NT2/D1 (cell line): ENCODE data around the gene TRIM22.

Source experiments
- DNase-seq: peaks from one replicate; pipeline ENCODE4 v3.0.0-alpha.2; 2011; ENCODE audit warnings: low read depth, low spot score
- H3K27me3 ChIP-seq: 2 replicates; pipeline ENCODE4 v1.6.0; 2011; ENCODE audit warnings: mild to moderate bottlenecking; ENCODE audit not compliant: insufficient read length, insufficient read depth
- H3K36me3 ChIP-seq: 2 replicates; pipeline ENCODE4 v1.6.1; 2011; ENCODE audit warnings: mild to moderate bottlenecking, low read length, mixed read lengths; ENCODE audit not compliant: insufficient read depth, insufficient read length
- H3K4me1 ChIP-seq: 2 replicates; pipeline ENCODE4 v1.5.1; 2011; ENCODE audit not compliant: insufficient read depth, insufficient read length
- H3K4me3 ChIP-seq: 2 replicates; pipeline ENCODE4 v1.5.1; 2011; ENCODE audit warnings: low read depth; ENCODE audit not compliant: insufficient read length
- H3K9ac ChIP-seq: 2 replicates; pipeline ENCODE4 v1.6.0; 2011; ENCODE audit warnings: low read depth; ENCODE audit not compliant: insufficient read length
- H3K9me3 ChIP-seq: 2 replicates; pipeline ENCODE4 v1.5.1; 2011; ENCODE audit warnings: mild to moderate bottlenecking, low read length; ENCODE audit not compliant: insufficient read depth
- SUZ12 ChIP-seq: IDR thresholded peaks from 2 replicates; pipeline ENCODE4 v1.6.1; 2011; ENCODE audit not compliant: insufficient read length, insufficient read depth; ENCODE audit errors: extremely low read depth
- YY1 ChIP-seq: IDR thresholded peaks from 2 replicates; pipeline ENCODE4 v1.6.1; 2011; ENCODE audit not compliant: insufficient read length, insufficient read depth
- ZNF274 ChIP-seq: IDR thresholded peaks from 2 replicates; pipeline ENCODE4 v1.6.1; 2011; ENCODE audit warnings: mild to moderate bottlenecking, low read depth, low read length

TRIM22 gene

DNA sequence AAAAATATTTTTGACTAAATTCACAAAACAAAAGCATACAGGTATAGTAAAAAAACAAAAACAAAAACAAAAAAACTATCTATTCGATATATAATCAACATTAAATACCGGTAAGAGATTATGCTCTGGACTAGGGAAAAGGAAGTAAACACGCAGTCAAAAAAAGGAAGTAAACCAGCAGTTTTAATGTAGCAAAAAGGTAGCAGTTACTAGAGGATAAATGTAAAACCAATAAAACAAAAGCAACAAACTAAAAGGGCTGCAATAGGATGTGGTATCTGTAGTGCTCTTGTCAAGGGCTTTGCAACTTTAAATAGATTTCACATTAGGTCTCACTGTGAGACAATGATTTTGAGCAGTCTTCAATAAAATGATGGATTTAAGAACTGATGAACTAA lies 2.4 kb downstream of the TRIM22 start:
- DNase-seq = no peak
- TF ChIP-seq ZNF274 (no peak), YY1 (no peak), SUZ12 (no peak)
- Histone ChIP-seq H3K4me3 (no peak overlapping the region), H3K9ac (no peak overlapping the region), H3K27me3 (no peaks in the 10 kb centered on the region), H3K9me3 (no peaks in the 10 kb centered on the region), H3K4me1 (no peaks in the 10 kb centered on the region), H3K36me3 (peaks cover 7% of the 10 kb centered on the region)

GRCh38 chr11:5694642-5695041 lies 5.1 kb downstream of the TRIM22 start:
- Histone ChIP-seq H3K27me3 (no peaks in the 10 kb centered on the region), H3K36me3 (peaks cover 7% of the 10 kb centered on the region), H3K9ac (no peak overlapping the region), H3K4me3 (no peak overlapping the region), H3K9me3 (no peaks in the 10 kb centered on the region), H3K4me1 (no peaks in the 10 kb centered on the region)
- TF ChIP-seq ZNF274 (no peak), YY1 (no peak), SUZ12 (no peak)
- no peak for DNase-seq

DNA sequence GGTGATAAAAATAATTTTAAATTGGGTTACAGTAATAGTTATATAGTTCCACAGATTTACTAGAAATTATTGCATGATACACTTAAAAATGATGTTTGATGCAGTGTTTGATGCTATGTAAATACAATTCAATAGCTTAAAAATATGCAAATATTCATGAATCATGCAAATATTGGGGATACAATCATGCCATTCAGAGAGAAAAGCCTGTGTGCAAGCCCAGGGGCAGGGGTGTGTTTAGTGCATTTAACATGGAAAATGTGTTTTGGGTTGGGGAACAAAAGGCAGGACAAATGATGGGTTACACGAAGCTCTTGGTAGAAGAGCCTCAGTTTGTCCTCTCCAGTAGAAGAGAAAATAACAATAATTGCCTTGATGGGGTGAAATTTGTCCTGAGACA lies 6.0 kb downstream of the TRIM22 start:
- H3K27me3 ChIP-seq = no peaks in the 10 kb centered on the region
- H3K4me3 ChIP-seq = no peak overlapping the region
- no peak for TF ChIP-seq SUZ12
- TF ChIP-seq YY1 = no peak
- no peak for TF ChIP-seq ZNF274
- H3K36me3 ChIP-seq = peaks cover 7% of the 10 kb centered on the region
- no peaks in the 10 kb centered on the region for H3K9me3 ChIP-seq
- DNase-seq = no peak
- H3K4me1 ChIP-seq = no peaks in the 10 kb centered on the region
- H3K9ac ChIP-seq = no peak overlapping the region

GRCh38 chr11:5696210-5696609 lies 6.6 kb downstream of the TRIM22 start:
- TF ChIP-seq SUZ12 (no peak), ZNF274 (no peak), YY1 (no peak)
- no peak for DNase-seq
- H3K9me3 ChIP-seq = no peaks in the 10 kb centered on the region
- no peaks in the 10 kb centered on the region for H3K4me1 ChIP-seq
- H3K27me3 ChIP-seq = no peaks in the 10 kb centered on the region
- peaks cover 7% of the 10 kb centered on the region for H3K36me3 ChIP-seq
- no peak overlapping the region for H3K4me3 ChIP-seq
- no peak overlapping the region for H3K9ac ChIP-seq

- Histone ChIP-seq H3K4me3 (no peak overlapping the region), H3K4me1 (no peaks in the 10 kb centered on the region), H3K36me3 (peaks cover 8% of the 10 kb centered on the region), H3K9ac (no peak overlapping the region), H3K9me3 (no peaks in the 10 kb centered on the region), H3K27me3 (no peaks in the 10 kb centered on the region)
- no peak for DNase-seq
- TF ChIP-seq YY1 (no peak), SUZ12 (no peak), ZNF274 (no peak)
These were observed 8.7 kb downstream of the TRIM22 start for GRCh38 chr11:5698281-5698680.

DNA sequence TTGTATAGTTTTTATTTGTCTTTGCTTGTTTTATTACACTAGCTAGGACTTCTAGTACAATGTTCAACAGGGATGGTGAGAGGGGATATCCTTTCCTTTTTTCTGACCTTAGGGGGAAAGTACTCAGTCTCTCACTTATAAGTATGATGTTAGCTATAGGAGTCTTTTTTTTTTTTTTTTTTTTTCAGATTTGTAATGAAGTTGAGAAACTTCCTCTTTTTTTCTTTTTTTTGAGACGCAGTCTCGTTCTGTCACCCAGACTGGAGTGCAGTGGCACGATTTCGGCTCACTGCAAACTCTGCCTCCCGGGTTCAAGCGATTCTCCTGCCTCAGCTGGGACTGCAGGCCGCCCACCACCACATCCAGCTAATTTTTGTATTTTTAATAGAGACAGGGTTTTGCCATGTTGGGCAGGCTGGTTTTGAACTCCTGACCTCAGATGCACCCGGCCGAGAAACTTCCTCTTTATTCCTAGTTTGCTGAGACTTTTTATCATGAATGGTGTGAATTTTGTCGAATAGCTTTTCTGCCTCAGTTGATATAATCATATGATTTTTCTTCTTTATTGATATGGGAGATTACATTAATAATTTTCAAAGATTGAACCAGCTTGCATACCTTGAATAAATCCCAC lies 10.9 kb downstream of the TRIM22 start:
- no peaks in the 10 kb centered on the region for H3K9me3 ChIP-seq
- H3K9ac ChIP-seq = no peak overlapping the region
- no peaks in the 10 kb centered on the region for H3K27me3 ChIP-seq
- no peak for DNase-seq
- H3K36me3 ChIP-seq = peaks cover 8% of the 10 kb centered on the region
- no peak overlapping the region for H3K4me3 ChIP-seq
- no peaks in the 10 kb centered on the region for H3K4me1 ChIP-seq
- TF ChIP-seq SUZ12 (no peak), YY1 (no peak), ZNF274 (no peak)

DNA sequence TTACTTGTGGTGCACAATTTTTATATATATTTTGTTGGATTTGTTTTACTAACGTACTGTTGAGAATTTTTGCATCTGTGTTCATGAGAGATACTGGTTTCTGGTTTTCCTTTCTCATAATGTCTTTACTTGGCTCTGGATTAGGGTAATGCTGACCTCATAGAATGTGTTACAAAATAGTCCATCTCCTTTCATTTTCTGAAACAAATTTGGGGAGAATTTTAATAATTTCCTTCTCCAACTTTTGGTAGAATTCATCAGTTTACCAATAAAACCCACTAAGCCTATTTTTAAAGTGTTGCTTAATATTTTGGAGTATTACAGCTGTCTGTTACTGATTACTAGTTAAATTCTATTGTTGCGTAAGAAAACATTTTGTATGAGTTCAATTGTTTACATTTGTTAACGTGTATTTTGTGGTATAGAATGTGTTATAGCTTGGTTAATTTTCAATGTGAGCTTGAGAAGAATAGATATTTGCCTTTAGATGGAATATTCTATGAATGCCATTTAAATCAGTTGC lies 11.5 kb downstream of the TRIM22 start:
- no peak for DNase-seq
- TF ChIP-seq ZNF274 = no peak
- no peak for TF ChIP-seq YY1
- TF ChIP-seq SUZ12 = no peak
- peaks cover 6% of the 10 kb centered on the region for H3K36me3 ChIP-seq

More for the DNA sequence above, 11.5 kb downstream of the TRIM22 start:
- H3K4me3 ChIP-seq = no peak overlapping the region
- no peaks in the 10 kb centered on the region for H3K27me3 ChIP-seq
- no peaks in the 10 kb centered on the region for H3K9me3 ChIP-seq
- no peak overlapping the region for H3K9ac ChIP-seq
- H3K4me1 ChIP-seq = no peaks in the 10 kb centered on the region
